NCI-H82 (cell line): Measurements from ENCODE around the gene ACTL8.
A peak's percentile ranks its signal among the peaks of the same experiment; 100 is the strongest.

Source experiments
- DNase-seq: peaks from one replicate; lab custom pipeline; 2025; lab: John Stamatoyannopoulos, UW

Gene ACTL8

GRCh38 chr1:17844185-17844826 lies 89.2 kb downstream of the ACTL8 start:
- peak; percentile 59 for DNase-seq

GRCh38 chr1:17845583-17845982 lies 90.5 kb downstream of the ACTL8 start:
- no peak for DNase-seq

- DNase-seq = no peak
Measured at GRCh38 chr1:17846341-17846740, 91.2 kb downstream of the ACTL8 start.

- DNase-seq = no peak
Measured at GRCh38 chr1:17847111-17847510, 92.0 kb downstream of the ACTL8 start.

- DNase-seq = no peak
Measured at GRCh38 chr1:17849216-17849615, 94.1 kb downstream of the ACTL8 start.

- DNase-seq = no peak
Measured at GRCh38 chr1:17851056-17851455, 95.9 kb downstream of the ACTL8 start.

GRCh38 chr1:17852383-17852782 lies 97.2 kb downstream of the ACTL8 start:
- DNase-seq = no peak

- no peak for DNase-seq
Measured at GRCh38 chr1:17853241-17853935, 98.3 kb downstream of the ACTL8 start.

GRCh38 chr1:17856496-17857108 lies 101.5 kb downstream of the ACTL8 start:
- no peak for DNase-seq

GRCh38 chr1:17857109-17857499 lies 102.0 kb downstream of the ACTL8 start:
- no peak for DNase-seq

- DNase-seq = no peak
Measured at GRCh38 chr1:17857996-17858395, 102.9 kb downstream of the ACTL8 start.

- DNase-seq = no peak
Measured at GRCh38 chr1:17860812-17861211, 105.7 kb downstream of the ACTL8 start.

- peak; percentile 68 for DNase-seq
Measured at GRCh38 chr1:17861685-17862084, 106.6 kb downstream of the ACTL8 start.

GRCh38 chr1:17862121-17862520 lies 107.0 kb downstream of the ACTL8 start:
- DNase-seq = no peak

GRCh38 chr1:17865912-17866739 lies 111.0 kb downstream of the ACTL8 start:
- no peak for DNase-seq

GRCh38 chr1:17866740-17867029 lies 111.6 kb downstream of the ACTL8 start:
- DNase-seq = no peak

- no peak for DNase-seq
Measured at GRCh38 chr1:17867470-17867869, 112.3 kb downstream of the ACTL8 start.

GRCh38 chr1:17869815-17870214 lies 114.7 kb downstream of the ACTL8 start:
- no peak for DNase-seq

GRCh38 chr1:17870679-17871078 lies 115.5 kb downstream of the ACTL8 start:
- DNase-seq = no peak

- DNase-seq = no peak
Measured at GRCh38 chr1:17873007-17873675, 118.0 kb downstream of the ACTL8 start.

GRCh38 chr1:17874231-17874630 lies 119.1 kb downstream of the ACTL8 start:
- no peak for DNase-seq

- peak; percentile 48 for DNase-seq
Measured at GRCh38 chr1:17874710-17875109, 119.6 kb downstream of the ACTL8 start.
